ENCODE measurements around the gene SCNN1A.

SCNN1A gene

DNA sequence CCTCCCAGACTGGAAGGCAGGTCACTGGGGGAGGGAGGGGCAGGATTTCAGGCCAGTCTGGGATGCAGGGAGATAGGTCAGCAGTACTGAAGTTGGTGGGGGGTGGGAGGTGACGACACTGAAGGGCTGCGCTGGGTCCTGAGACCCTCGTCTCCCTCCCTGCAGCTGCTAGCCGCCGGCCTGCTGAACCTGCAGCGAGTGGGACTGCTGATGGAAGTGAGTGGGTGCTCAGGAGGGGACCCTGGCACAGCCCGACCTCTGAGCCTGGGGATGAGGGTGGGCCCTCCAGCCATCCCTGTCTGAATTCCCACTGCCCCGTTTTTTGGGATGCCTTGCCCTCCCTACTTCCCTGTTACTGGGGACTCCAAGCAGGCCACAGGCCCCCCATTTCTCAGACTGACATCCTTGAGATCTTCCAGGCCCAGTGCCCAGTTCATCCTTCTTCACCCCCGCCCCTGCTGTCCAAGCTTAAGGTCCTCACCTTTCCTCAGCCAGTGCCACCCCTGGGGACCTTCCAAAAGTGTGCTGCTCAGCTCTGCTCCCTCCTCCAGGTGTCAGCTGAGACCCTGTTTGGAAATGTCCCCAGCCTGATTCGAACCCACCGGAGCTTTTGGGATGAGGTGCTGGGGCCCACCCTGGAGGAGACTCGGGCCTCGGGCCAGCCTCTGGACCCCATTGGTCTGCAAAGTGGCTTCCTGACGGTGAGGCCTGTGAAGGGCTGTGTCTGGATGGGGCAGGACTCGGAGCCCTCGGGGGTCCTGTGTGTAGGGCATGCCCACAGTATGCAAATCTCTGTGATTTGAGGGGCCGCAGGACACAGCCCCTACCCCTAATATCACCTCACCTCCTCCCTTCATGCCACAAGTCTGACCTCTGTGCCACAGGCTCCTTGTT is 59.4 kb downstream of the SCNN1A start:
- no peak for DNase-seq

DNA sequence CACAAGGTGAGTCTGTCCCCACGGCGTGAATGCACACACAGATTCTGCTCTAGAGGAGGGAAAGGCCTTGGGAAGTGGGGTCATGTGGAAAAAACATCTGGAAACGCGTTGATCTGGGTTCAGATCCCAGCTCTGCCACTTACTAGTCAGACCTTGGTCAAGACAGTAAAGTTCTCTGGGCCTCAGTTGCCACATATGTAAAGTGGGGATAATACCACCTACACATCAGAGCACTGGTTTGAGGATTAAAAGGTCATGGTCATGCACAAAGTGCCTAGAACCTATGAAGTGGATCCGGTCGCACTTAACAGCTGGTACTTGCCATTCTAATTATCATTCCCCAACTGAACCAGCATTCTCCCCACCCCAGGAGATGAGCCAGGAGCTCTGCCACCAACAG is 60.2 kb downstream of the SCNN1A start:
- no peak for DNase-seq

DNA sequence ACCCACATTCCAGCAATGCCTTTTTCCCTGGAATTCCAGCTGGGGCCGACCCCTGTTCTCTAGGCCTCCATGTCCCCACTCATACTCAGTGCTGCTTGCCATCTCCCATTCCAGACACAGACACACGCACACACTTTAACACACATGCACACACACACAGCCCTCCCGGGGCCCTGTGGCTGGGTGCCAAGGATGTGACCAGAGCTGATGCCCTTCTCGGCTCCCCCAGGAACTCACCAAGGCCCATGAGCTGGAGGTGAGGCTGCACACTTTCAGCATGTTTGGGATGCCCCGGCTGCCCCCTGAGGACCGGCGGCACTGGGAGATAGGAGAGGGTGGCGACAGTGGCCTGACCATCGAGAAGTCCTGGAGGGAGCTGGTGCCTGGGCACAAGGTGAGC is 60.6 kb downstream of the SCNN1A start:
- DNase-seq, result no peak

DNA sequence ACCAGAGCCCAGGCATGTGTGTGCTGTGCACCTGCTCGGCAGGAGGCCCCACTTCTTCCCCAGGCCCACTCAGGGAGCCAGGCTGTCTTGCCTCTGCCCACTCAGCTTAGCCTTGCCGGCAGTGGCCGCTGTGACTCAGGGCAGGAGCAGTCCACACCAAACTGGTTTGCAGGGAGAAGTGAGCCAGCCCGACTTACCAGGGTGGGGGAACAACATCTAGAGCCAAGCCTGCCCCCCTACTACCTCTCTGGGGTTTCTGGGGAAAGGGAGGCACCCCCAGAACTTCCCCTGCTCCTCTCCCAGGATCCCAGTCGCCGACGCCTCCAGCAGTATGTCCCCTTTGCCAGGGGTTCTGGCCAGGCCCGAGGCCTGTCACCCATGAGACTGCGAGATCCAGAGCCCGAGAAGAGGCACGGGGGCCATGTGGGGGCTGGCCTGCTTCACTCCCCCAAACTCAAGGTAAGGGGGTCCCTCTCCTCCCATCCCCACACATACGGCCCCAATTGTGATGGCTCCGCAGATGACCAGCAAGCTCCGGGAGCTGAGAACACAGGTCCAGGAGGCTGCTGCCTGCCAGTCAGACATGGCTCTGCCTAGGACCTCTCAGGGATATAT is 61.9 kb downstream of the SCNN1A start:
- no peak for DNase-seq

DNA sequence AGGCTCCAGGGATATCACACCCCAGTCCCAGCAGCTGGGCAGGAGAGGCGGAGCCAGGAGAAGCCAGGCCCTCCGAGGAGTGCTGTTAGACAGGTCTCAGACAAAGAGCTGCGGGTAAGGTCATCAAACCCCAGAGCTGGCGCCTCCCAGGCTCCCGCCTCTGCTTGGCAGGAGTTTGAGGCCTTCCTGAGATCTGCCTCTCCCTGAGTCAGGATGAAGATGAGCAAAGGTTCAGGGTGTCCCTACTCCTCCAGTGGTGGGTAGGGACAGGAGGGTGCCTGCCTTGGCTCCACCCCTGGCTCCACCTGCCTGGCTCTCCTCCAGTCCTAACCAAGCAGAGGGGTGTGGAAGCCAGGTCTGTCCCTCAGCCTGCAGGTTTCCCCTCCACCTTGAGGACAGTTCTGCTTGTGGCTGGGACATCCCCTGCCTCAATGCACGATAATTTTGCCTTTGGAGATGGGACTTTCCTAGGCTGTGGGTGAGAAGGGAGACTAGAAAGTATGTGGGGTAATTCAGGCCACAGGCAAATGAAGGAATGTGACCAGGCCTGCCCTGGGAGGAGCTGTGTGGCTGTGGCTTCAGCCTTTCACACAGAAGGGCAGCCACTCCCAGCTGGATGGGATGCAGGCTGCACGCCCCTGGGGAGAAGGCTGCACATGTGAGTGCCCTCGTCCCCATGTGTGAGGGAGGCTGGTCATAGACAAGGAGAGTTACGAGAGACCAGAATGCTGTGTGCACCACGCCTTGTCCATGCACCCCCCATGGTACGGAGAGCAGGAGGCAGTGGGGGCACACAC is 62.6 kb downstream of the SCNN1A start:
- no peak for DNase-seq

DNA sequence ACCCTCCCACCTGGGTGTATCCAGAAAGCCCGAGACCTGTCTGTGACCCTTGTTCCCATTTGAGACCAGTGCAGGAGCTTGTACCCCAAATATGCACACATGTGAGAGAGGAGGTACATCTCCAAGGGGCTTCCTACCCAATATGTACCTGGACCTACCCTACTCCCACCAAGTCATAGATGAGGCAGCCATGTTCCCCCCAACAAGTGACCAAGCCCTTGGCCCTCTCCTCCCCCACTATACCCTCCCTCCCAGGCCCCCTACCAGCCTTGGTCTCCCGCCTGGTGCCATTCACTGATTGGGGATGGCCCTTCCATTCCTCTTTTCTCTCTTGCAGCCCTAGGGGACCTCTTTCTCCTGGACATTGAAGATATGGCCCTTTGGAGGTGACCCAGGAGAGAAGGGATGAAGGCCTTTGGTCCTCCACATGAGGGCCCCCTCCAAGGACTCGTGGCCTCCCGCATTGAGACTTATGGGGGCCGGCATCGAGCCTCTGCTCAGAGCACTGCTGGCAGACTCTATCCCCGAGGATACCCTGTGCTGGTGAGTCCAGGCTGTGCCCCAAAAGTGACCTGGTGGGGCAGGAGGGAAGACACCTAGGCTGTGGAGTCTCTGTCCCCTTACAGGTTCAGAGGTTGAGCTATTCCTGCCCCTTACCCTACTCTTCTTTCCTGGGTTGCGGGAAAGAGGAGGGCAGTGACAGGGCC is 63.4 kb downstream of the SCNN1A start:
- DNase-seq, result no peak

DNA sequence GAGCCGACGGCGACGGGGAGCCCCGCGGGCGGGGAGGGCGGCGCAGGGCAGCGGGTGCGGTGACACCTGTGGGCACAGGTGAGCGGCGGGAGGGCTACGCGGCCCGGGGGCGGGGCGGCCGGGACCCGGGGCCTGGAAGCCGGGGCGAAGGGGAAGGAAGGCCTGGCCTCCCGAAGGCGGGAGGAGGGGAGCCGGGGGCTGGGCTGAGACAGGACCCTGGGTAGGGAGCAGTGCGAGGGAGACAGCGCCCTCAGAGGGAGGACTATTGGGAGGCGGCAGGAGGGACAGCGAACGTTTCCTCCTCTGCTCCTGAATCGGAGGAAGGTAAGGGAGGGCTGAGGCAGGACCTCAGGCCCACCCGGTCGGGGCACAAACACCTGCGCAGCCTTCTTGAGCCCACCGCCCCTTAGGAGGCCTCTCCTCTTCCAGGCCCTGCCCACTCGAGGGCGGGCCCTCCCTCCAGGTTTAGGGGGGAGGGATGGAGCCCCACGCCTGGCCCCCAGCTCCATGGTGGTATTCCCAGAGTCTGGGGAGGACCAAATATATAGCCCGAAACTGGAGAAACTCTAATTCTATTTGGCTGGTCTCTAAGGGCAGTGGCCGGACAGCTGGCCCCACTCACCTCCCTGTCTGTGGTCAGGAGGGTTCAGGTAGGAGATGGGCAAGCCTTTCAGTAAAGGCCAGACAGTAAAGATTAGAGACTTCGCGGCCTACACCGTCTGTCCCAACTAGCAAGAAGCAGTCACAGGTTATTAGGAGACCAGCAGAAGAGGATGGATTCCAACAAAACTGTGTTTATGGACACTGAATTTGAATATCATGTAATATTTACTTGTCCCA is 64.4 kb downstream of the SCNN1A start:
- no peak for DNase-seq

DNA sequence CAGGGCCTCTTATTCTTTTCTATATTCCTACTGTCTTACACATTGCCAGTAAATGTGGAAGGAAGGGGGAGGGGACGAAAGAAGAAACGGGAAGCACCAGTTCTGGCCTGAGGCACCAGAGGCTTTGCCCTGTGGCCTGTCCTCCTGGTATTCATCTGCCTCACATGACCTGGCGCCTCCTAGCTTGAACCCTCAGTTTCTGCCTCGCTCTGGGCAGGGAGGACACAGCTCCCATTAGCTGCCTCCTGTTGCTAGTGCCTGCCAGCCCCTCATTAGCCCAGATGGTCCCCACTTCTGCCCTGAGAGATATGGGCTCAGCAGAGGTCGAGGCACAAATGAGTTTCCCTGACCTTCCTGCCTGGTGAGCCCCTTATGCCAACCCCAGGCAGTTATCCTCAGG is 67.8 kb downstream of the SCNN1A start:
- DNase-seq, result peak; percentile 83

DNA sequence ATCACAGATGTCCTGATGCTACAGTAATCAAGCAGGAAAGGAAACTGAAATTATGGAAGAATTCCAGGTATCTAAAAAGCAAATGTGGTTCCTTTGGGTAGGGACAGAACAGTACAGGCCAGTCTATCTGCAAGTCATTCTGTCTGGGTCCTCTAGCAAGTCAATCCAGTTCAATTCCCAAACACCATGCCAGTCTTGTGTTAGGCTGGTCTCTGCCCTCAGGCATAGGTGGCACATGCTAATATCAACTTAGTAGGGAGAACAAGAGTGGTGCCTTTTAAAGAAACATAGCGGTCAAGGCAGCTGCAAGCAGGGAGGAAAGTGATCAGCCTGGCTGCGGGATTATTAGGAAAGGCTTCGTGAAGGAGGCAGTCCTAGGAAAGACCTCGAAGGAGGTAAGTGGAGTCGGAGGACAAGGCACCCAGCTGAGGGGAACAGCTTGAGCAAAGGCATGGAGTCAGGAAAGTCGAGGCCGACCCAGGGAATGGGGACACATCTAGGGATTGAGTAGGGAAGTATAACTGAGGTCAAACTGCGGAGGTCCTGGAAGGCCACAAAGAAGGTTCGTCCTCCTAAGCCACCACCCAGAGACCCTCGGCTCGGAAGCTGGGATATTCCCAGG is 68.7 kb downstream of the SCNN1A start:
- DNase-seq, result no peak

DNA sequence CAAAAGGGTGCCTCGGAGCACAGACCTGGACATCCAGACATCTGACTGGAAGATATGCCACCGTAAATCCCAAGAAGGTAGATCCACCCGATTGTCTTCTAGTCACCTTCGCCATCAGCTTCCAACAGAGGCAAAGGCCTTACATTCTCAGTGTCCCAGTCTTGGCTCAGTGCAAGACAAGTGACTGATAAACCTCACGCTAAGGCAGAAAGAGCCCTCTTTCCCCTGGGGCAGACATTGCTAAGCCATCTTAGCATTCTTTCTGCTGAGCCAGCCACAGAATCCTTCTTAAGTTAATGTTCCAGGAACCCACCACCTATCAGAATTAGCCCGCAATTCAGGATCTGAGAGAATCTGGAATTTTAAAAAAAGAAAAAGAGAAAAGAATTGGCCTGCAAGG is 69.2 kb downstream of the SCNN1A start:
- DNase-seq, result no peak

DNA sequence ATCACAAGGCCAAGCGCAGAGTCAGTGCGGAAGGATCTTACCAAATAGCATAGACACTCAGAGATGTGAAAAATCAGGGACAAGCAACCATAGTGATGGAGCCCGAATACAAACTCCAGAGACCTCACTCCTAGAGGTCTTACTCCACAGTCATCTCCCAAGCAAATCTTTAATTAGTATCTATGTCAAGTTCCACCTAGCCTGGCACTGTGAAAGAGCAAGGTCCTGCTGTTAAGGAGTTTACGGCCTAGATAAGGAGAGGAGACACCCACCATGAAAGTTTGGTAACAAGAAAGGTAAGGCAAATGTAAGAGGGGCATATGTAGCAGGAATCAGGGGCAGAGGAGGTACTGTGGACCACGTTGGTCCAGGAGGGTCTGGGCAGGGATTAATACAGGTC is 72.3 kb downstream of the SCNN1A start:
- DNase-seq, result no peak

DNA sequence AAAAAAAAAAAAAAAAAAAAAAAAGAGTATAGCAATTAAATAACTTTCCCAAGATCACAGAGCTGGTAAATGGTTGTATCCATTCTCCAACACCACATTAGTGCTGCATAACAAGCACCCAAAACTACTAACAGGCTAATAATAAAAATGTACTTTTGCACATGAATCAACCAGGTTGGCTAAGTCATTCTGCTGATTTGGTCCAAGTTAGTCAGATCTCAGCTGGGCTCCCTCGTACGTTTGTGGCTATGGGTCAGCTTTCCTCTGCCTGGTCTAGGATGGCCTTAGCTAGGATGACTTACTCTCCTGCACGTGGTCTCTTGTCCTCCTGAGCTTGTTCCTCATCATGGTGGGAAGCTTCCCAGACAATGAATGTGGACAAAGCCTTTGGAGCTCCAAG is 72.7 kb downstream of the SCNN1A start:
- no peak for DNase-seq

DNA sequence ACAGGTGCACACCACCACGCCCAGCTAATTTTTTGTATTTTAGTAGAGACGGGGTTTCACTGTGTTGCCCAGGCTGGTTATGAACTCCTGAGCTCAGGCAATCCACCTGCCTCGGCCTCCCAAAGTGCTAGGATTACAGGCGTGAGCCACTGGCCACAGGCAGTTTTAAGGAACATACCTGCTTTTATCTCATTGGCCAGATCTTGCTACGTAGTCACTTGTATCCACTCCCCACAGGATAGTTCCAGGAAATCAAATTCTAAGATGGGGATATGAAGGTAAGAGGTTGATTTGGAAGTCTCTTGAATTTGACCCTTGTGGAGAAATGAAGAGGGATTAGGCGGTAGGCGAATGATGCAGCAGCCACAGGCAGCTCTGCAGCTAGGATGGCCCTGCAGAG is 73.6 kb downstream of the SCNN1A start:
- DNase-seq, result no peak

DNA sequence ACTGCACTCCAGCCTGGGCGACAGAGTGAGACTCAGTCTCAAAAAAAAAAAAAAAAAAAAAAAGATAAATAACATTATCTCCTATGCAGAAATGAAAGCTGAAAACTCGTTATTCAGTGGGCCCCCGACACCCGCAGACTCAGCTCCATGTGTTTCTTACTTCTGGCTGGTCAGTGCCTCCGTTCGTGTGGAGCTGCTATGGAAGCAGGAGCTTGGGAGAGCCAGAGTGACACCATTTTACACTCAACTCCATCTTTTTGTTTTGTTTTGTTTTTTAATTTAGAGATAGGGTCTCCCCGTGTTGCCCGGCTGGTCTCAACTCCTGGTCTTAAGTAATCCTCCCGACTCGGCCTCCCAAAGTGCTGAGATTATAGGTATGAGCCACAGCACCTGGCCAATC is 78.2 kb downstream of the SCNN1A start:
- no peak for DNase-seq
